ENCODE measurements around the gene ACYP2. TPM values are rescaled to one million over a fixed set of nuclear protein-coding genes. Genes with fewer than 3 reads are reported as not detected.

ACYP2 gene
- total and polyA plus RNA-seq, 2 donors (not counting 1 experiment from before 2014, with no cell fraction given), result 14.0 to 17.2 TPM

- CTCF ChIA-PET, result no interaction called here
Measured at GRCh38 chr2:54073796-54074195, 41.6 kb upstream of the ACYP2 start.

More at GRCh38 chr2:54073796-54074195, 41.6 kb upstream of the ACYP2 start:
- no peak overlapping the region for H3K4me3 Mint-ChIP-seq
- intact Hi-C loops (cut with micrococcal nuclease), result no loop called here
- ATAC-seq (ENCODE audit: low read depth) (no peak), DNase-seq (no peak)
- no peaks in the 10 kb centered on the region for H3K27me3 ChIP-seq (replicated peaks in 1 of 4; ENCODE audit: control extremely low read depth in 1 of 4, control insufficient read depth in 3 of 4, insufficient read depth in 4 of 4, low read length in 3 of 4)
- H3K27ac Mint-ChIP-seq, result no peak overlapping the region
- no peak overlapping the region for H3K9ac ChIP-seq (ENCODE audit: low read length)
- POLR2A ChIA-PET, result no interaction called here
- no peak overlapping the region for H2AFZ ChIP-seq (ENCODE audit: insufficient read depth, low read depth, low read length, poor library complexity, severe bottlenecking)
- WGBS (ENCODE audit: insufficient coverage), result no CpG with 5 or more reads among the region's 1 CpG
- H4K20me1 ChIP-seq (ENCODE audit: control insufficient read depth, insufficient read depth, low read length, poor library complexity, severe bottlenecking), result no peaks in the 10 kb centered on the region
- H3K27me3 Mint-ChIP-seq, result no peaks in the 10 kb centered on the region
- H3K36me3 ChIP-seq (replicated peaks in 1 of 2; ENCODE audit: control extremely low read depth in 1 of 2, control insufficient read depth in 1 of 2, extremely low read depth in 1 of 2, insufficient read depth in 2 of 2, low read length in 1 of 2), result peaks cover 0 to 1% of the 10 kb centered on the region in 2 experiments
- TF ChIP-seq CTCF (IDR thresholded peaks at IDR 0.05) (no peak), EZH2 (IDR thresholded peaks at IDR 0.05; ENCODE audit: borderline replicate concordance, insufficient read depth, low read depth, low read length, poor library complexity, severe bottlenecking) (no peak)
- H3K4me1 ChIP-seq (ENCODE audit: control insufficient read depth in 2 of 2, insufficient read depth in 2 of 2, low read length in 2 of 2), result peaks cover 7 to 11% of the 10 kb centered on the region in 2 donors
- peaks cover 0 to 6% (median 0%) of the 10 kb centered on the region in 3 donors for H3K9me3 ChIP-seq (ENCODE audit: control extremely low read depth in 1 of 3, control insufficient read depth in 2 of 3, insufficient read depth in 1 of 3, low read length in 2 of 3)
- H3K4me2 ChIP-seq (replicated peaks; ENCODE audit: low read depth, low read length, poor library complexity, severe bottlenecking), result no peak overlapping the region
- no peaks in the 10 kb centered on the region for H3K79me2 ChIP-seq (ENCODE audit: control insufficient read depth, insufficient read depth, low read length)
- H3K4me3 ChIP-seq (ENCODE audit: control extremely low read depth in 1 of 5, extremely low read depth in 1 of 5, insufficient read depth in 1 of 5, low read depth in 2 of 5, low read length in 4 of 5), result no peak overlapping the region
- H3K27ac ChIP-seq (ENCODE audit: low read length in 2 of 2), result no peak overlapping the region
- H3K4me1 Mint-ChIP-seq, result peaks cover 18% of the 10 kb centered on the region
- no peaks in the 10 kb centered on the region for H3K9me3 Mint-ChIP-seq (ENCODE audit: insufficient read depth)
